ENCODE measurements around the gene PDILT.

GRCh38 chr16:20399185-20399584, 5.4 kb downstream of the PDILT start:
- TF ChIP-seq POLR2A (IDR thresholded peaks at IDR 0.05) = no peak
- TF ChIP-seq, protein P1, sequence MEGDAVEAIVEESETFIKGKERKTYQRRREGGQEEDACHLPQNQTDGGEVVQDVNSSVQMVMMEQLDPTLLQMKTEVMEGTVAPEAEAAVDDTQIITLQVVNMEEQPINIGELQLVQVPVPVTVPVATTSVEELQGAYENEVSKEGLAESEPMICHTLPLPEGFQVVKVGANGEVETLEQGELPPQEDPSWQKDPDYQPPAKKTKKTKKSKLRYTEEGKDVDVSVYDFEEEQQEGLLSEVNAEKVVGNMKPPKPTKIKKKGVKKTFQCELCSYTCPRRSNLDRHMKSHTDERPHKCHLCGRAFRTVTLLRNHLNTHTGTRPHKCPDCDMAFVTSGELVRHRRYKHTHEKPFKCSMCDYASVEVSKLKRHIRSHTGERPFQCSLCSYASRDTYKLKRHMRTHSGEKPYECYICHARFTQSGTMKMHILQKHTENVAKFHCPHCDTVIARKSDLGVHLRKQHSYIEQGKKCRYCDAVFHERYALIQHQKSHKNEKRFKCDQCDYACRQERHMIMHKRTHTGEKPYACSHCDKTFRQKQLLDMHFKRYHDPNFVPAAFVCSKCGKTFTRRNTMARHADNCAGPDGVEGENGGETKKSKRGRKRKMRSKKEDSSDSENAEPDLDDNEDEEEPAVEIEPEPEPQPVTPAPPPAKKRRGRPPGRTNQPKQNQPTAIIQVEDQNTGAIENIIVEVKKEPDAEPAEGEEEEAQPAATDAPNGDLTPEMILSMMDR (IDR thresholded peaks at IDR 0.05) = no peak
